NB4 (cell line): Measurements from ENCODE around the gene GNA14.

ENCODE experiments used
- TF ChIP-seq, protein P1 (sequence below): IDR thresholded peaks from one replicate; pipeline ENCODE4 v1.5.1; 2012; ENCODE audit warnings: low read depth, low read length
- TF ChIP-seq, protein P2 (sequence below): IDR thresholded peaks from 2 replicates; pipeline ENCODE4 v1.6.1; 2011; ENCODE audit warnings: low read depth, low read length

DNA sequence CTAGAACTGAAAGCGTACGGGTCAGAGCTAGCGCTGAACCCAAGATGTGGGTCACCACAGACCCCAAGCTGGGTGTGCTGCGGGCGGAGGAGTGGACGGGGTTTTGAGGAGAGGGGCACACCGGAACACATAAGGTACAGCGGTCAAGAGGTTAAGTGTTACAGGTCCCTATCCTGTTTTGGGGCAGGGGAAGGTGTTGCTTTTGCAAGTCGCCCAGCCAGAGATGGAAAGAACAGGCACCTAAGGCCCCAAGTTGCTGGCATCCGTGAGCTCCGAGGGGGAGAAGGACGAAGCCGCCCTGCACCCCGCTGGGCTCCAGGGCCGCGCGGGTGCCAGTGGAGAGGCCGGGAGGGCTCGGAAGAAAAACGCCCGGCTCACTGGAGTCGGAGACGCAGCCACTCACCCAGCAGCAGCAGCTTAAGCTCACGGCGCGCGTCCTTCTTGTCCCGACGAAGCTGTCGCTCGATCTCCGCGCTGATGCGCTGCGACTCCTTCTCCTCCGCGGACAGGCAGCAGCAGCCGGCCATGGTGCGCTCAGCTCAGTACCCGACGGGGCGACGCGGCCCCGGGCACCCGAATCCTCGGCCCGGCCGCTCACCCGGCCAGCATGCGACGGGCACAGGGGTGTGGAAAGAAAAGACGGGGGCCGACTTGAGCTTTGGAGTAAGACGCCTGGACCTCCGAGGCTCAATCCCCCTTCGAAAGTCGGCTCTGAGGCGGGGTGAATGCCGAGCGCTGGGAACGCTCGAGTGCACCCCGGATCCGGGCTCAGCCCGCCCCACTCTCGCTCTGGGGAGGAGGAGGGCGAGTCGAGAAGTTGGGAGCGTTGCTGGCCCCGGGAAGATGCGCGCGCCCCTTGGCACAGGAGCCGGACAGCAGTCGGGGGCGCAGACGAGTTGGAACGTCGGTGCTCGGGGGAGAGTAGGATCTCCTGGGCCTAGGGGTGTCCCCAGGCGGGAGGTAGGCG lies 572 bp downstream of the GNA14 start:
- TF ChIP-seq, protein P1, sequence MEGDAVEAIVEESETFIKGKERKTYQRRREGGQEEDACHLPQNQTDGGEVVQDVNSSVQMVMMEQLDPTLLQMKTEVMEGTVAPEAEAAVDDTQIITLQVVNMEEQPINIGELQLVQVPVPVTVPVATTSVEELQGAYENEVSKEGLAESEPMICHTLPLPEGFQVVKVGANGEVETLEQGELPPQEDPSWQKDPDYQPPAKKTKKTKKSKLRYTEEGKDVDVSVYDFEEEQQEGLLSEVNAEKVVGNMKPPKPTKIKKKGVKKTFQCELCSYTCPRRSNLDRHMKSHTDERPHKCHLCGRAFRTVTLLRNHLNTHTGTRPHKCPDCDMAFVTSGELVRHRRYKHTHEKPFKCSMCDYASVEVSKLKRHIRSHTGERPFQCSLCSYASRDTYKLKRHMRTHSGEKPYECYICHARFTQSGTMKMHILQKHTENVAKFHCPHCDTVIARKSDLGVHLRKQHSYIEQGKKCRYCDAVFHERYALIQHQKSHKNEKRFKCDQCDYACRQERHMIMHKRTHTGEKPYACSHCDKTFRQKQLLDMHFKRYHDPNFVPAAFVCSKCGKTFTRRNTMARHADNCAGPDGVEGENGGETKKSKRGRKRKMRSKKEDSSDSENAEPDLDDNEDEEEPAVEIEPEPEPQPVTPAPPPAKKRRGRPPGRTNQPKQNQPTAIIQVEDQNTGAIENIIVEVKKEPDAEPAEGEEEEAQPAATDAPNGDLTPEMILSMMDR, result no peak
- TF ChIP-seq, protein P2, sequence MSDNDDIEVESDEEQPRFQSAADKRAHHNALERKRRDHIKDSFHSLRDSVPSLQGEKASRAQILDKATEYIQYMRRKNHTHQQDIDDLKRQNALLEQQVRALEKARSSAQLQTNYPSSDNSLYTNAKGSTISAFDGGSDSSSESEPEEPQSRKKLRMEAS, result no peak
